B cell (primary cell): Measurements from ENCODE around the gene NR2E1.

Experiments
- CTCF ChIP-seq: fragments of 200-600 bp; IDR thresholded peaks from one replicate; pipeline ENCODE4 v1.8.0; 2022; ENCODE audit warnings: antibody characterized with exemption, mild to moderate bottlenecking
- EZH2 ChIP-seq: IDR thresholded peaks from 2 replicates; pipeline ENCODE4 v1.6.1; 2012; ENCODE audit warnings: borderline replicate concordance, low read depth, mild to moderate bottlenecking, moderate library complexity, low read length; ENCODE audit not compliant: insufficient read depth, poor library complexity, severe bottlenecking

DNA sequence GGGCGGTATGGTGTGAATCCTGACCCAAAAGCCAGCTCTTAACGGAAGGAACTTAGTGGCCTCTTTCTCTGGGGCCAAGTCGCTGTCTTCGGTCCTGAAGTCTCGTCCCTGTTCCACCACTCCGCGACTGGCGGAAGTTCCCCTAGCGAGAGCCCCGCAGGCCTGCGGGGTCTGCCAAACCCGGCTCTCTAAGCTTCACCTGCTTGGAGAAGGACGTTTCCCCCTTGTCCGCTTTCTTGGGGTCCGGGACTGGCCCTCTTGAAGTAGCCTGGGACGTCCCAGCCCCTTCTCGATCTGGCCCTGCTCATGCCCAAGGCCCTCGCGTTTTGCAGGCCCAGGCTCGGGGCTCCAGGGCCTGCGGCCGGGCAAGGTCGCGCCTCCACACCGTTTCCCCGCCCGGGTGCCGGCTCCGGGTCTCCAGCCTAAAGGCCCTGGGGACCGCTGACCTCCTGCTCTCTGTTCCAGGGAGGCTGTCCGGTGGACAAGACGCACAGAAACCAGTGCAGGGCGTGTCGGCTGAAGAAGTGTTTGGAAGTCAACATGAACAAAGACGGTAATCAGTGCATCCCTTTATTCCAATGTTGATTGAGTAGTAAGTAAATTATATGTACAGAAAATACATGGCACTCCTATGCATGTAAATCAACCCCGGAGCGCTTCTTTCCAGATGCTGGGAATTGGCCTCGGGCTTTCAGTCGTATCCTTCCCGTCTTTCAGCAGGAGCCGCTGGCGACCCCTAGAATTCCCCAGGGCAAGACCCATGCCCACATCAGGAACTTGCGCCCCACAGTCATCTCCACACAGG is 8.8 kb downstream of the NR2E1 start:
- no peak for TF ChIP-seq CTCF
- TF ChIP-seq EZH2: no peak
